Fibroblast of lung (primary cell): ENCODE results near the gene CLIC3. TPM values are rescaled to one million over a fixed set of nuclear protein-coding genes. Genes with fewer than 3 reads are reported as not detected.
A peak's percentile ranks its signal among the peaks of the same experiment; 100 is the strongest.

Experiments
- DNase-seq, 2 donors: peaks; one replicate each; pipeline versions ENCODE4 v3.0.0 to v3.0.0-alpha.2; 2010; ENCODE audit warnings: low read depth in 2 of 2
- H2AFZ ChIP-seq: 2 replicates; pipeline ENCODE4 v1.5.1; 2012; ENCODE audit warnings: low read length, control low read depth, inconsistent platforms
- H3K27ac ChIP-seq: 2 replicates; pipeline ENCODE4 v1.5.1; 2011; ENCODE audit warnings: low read length, control low read depth; ENCODE audit not compliant: insufficient read depth
- H3K27me3 ChIP-seq: 2 replicates; pipeline ENCODE4 v1.5.1; 2011; ENCODE audit warnings: mild to moderate bottlenecking, low read length; ENCODE audit not compliant: control insufficient read depth, insufficient read depth
- H3K36me3 ChIP-seq: 2 replicates; pipeline ENCODE4 v1.5.1; 2011; ENCODE audit warnings: low read length; ENCODE audit not compliant: control insufficient read depth, insufficient read depth
- H3K4me1 ChIP-seq: 2 replicates; pipeline ENCODE4 v1.5.1; 2011; ENCODE audit warnings: low read length; ENCODE audit not compliant: control insufficient read depth, insufficient read depth; ENCODE audit errors: extremely low read depth
- H3K4me2 ChIP-seq: 2 replicates; pipeline ENCODE4 v1.5.1; 2011; ENCODE audit warnings: low read length, control low read depth; ENCODE audit not compliant: insufficient read depth; ENCODE audit errors: extremely low read depth
- H3K4me3 ChIP-seq, 4 experiments: fragments of 200-600 bp in 1 of 4; sonication (generic) in 1 of 4; replicated peaks in 1 of 4; 2 replicates each; pipeline ENCODE4 v1.5.1; 2011 to 2016; ENCODE audit warnings: low read length in 4 of 4, low read depth in 3 of 4, mild to moderate bottlenecking in 3 of 4, control low read depth in 2 of 4, inconsistent platforms in 1 of 4, mixed read lengths in 1 of 4; ENCODE audit not compliant: insufficient read depth in 1 of 4; ENCODE audit errors: control extremely low read depth in 1 of 4
- H3K79me2 ChIP-seq: 2 replicates; pipeline ENCODE4 v1.5.1; 2012; ENCODE audit warnings: mild to moderate bottlenecking, low read length, inconsistent platforms; ENCODE audit not compliant: control insufficient read depth, insufficient read depth
- H3K9ac ChIP-seq: 2 replicates; pipeline ENCODE4 v1.5.1; 2011; ENCODE audit warnings: mild to moderate bottlenecking, low read length, control low read depth; ENCODE audit not compliant: insufficient read depth
- H3K9me3 ChIP-seq: 2 replicates; pipeline ENCODE4 v1.5.1; 2012; ENCODE audit warnings: low read depth, low read length; ENCODE audit not compliant: control insufficient read depth, insufficient read depth
- H4K20me1 ChIP-seq: 2 replicates; pipeline ENCODE4 v1.5.1; 2011; ENCODE audit warnings: low read length; ENCODE audit not compliant: control insufficient read depth, insufficient read depth; ENCODE audit errors: extremely low read depth
- CTCF ChIP-seq, 2 donors: IDR thresholded peaks in 1 of 2; conservative IDR thresholded peaks in 1 of 2; 1 replicate in 1 of 2; 2 replicates in 1 of 2; pipeline ENCODE4 v1.5.1; 2011 to 2012; ENCODE audit warnings: low read length in 2 of 2, control low read depth in 1 of 2, inconsistent platforms in 1 of 2, low read depth in 1 of 2, mild to moderate bottlenecking in 1 of 2
- EZH2 ChIP-seq: IDR thresholded peaks from 2 replicates; pipeline ENCODE4 v1.5.1; 2012; ENCODE audit warnings: low read length, control low read depth, mild to moderate bottlenecking; ENCODE audit errors: missing control alignments
- polyA minus RNA-seq: library from RNA; depleted of rRNA, polyadenylated mRNA; stranded (reverse); fragments of >200 nt; gene quantifications from 2 replicates; pipeline ENCODE4 v1.2.3, GENCODE V29; 2011; ENCODE audit warnings: low replicate concordance
- polyA plus RNA-seq, 2 donors: library from polyadenylated mRNA; depleted of rRNA in 1 of 2; stranded (reverse) in 1 of 2; unstranded in 1 of 2; fragments of >200 nt; gene quantifications; 2 replicates each; pipeline ENCODE4 v1.2.1, GENCODE V29; 2011 to 2012; ENCODE audit warnings: missing spikeins in 1 of 2
- total RNA-seq: library from RNA; depleted of rRNA; stranded (reverse); fragments of >200 nt; gene quantifications from 2 replicates; pipeline ENCODE4 v1.2.1, GENCODE V29; 2014

The CLIC3 gene
- total RNA-seq: 1.3 and 3.5 TPM in 2 replicates
- polyA plus RNA-seq: 0.98 and 1.5 TPM in 2 replicates
- 2.3 and 7.2 TPM in 2 replicates for polyA plus RNA-seq (2012)
- 0.59 and 1.2 TPM in 2 replicates for polyA minus RNA-seq

GRCh38 chr9:136996361-136997292 is at the start of gene CLIC3:
Gene CLIC3 (minus strand): TSS chr9:136996568. CDS start chr9:136996543, 25 bp downstream.
- TF ChIP-seq CTCF (conservative IDR thresholded peaks at IDR 0.05 in 1 of 2, IDR thresholded peaks at IDR 0.05 in 1 of 2; ENCODE audit: low read depth in 1 of 2, low read length in 2 of 2) (no peak), EZH2 (no peak)
- Histone ChIP-seq H3K4me2 (peak within 1 kb of the TSS; percentile 54), H3K36me3 (peaks cover 2% of the 10 kb centered on the region), H3K4me1 (peaks cover 18% of the 10 kb centered on the region), H3K4me3 (peak within 1 kb of the TSS in 1 of 4 experiments; percentile 17), H3K9me3 (no peaks in the 10 kb centered on the region), H3K79me2 (peaks cover 4% of the 10 kb centered on the region), H2AFZ (no peak within 1 kb of the TSS), H3K27ac (no peak within 1 kb of the TSS), H4K20me1 (no peaks in the 10 kb centered on the region), H3K27me3 (no peaks in the 10 kb centered on the region), H3K9ac (no peak within 1 kb of the TSS)
- peak in 1 of 2 donors; percentile 36 for DNase-seq

- Histone ChIP-seq H3K4me1 (peaks cover 6% of the 10 kb centered on the region), H3K9me3 (no peaks in the 10 kb centered on the region), H3K27ac (no peak overlapping the region), H3K27me3 (peaks cover 6% of the 10 kb centered on the region), H3K36me3 (peaks cover under 1% of the 10 kb centered on the region), H3K9ac (peak overlapping the region; percentile 62), H2AFZ (no peak overlapping the region), H3K4me2 (peak overlapping the region; percentile 97), H3K79me2 (peaks cover 18% of the 10 kb centered on the region), H3K4me3 (peak overlapping the region; percentile 44 to 72 (median 67)), H4K20me1 (no peaks in the 10 kb centered on the region)
- TF ChIP-seq CTCF (conservative IDR thresholded peaks at IDR 0.05 in 1 of 2, IDR thresholded peaks at IDR 0.05 in 1 of 2; ENCODE audit: low read depth in 1 of 2, low read length in 2 of 2): no peak
- no peak for TF ChIP-seq EZH2
- DNase-seq: peak; percentile 40 to 59
These were observed 49.1 kb upstream of the CLIC3 start for GRCh38 chr9:137045294-137046087.
